ENCODE data around the gene WWC1. TPM values are rescaled to one million over a fixed set of nuclear protein-coding genes. Genes with fewer than 3 reads are reported as not detected.

WWC1 gene
- total RNA-seq, 1 experiment from 2014 or later, result 29.4 TPM

DNA sequence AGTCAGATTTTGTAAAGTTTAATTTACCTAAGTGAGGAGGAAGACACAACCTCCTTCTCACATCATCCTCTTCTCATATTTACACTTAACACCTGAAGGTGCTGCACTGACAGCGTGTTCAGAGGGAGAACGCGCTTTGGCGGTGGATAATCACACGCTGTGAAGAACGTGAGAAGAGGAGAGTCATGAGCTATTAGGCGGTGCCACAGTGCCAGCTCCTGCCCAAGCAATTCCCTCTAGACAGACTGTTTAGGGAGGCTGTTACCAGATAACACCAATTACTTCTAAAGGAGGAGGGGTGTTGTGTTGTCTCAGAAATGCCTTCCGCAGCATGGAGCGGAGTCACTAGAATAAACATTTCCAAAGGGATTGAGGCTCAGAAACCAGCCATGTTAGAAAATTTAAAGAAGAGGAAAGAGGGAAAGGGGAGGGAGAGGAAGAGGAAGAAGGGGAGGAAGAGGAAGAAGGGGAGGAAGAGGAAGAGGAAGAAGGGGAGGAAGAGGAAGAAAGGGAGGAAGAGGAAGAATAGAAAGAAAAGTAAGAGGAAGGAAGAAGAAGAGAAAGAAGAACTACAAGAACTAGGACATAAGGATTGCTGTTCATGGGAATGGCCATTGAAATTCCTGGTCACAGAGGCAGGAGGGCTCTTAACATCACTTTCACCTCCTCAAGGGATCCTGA lies 37.3 kb upstream of the WWC1 start:
- 0 out of 2 replicates have a peak, but pooled peaks have one; percentile 40 for ATAC-seq
- in situ Hi-C loops (cut with HindIII; ENCODE audit: low pct_unique_long_range_greater_than_20kb, low sequenced_read_pairs) (no loop called here), intact Hi-C loops (cut with micrococcal nuclease; ENCODE audit: unreplicated experiment) (no loop called here)
- TF ChIP-seq SIN3A (IDR thresholded peaks at IDR 0.05; ENCODE audit: borderline replicate concordance, insufficient read depth, low read depth, low read length), result no peak
- TF ChIP-seq, protein P1, sequence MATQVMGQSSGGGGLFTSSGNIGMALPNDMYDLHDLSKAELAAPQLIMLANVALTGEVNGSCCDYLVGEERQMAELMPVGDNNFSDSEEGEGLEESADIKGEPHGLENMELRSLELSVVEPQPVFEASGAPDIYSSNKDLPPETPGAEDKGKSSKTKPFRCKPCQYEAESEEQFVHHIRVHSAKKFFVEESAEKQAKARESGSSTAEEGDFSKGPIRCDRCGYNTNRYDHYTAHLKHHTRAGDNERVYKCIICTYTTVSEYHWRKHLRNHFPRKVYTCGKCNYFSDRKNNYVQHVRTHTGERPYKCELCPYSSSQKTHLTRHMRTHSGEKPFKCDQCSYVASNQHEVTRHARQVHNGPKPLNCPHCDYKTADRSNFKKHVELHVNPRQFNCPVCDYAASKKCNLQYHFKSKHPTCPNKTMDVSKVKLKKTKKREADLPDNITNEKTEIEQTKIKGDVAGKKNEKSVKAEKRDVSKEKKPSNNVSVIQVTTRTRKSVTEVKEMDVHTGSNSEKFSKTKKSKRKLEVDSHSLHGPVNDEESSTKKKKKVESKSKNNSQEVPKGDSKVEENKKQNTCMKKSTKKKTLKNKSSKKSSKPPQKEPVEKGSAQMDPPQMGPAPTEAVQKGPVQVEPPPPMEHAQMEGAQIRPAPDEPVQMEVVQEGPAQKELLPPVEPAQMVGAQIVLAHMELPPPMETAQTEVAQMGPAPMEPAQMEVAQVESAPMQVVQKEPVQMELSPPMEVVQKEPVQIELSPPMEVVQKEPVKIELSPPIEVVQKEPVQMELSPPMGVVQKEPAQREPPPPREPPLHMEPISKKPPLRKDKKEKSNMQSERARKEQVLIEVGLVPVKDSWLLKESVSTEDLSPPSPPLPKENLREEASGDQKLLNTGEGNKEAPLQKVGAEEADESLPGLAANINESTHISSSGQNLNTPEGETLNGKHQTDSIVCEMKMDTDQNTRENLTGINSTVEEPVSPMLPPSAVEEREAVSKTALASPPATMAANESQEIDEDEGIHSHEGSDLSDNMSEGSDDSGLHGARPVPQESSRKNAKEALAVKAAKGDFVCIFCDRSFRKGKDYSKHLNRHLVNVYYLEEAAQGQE (IDR thresholded peaks at IDR 0.05; ENCODE audit: insufficient read depth in 1 of 2, low read depth in 2 of 2, low read length in 1 of 2), result no peak
- no peak for TF ChIP-seq POLR2AphosphoS5 (IDR thresholded peaks at IDR 0.05; ENCODE audit: low read depth, low read length)
- TF ChIP-seq TCF7L2 (IDR thresholded peaks at IDR 0.05; ENCODE audit: low read depth, low read length), result no peak
- TF ChIP-seq, protein P2, sequence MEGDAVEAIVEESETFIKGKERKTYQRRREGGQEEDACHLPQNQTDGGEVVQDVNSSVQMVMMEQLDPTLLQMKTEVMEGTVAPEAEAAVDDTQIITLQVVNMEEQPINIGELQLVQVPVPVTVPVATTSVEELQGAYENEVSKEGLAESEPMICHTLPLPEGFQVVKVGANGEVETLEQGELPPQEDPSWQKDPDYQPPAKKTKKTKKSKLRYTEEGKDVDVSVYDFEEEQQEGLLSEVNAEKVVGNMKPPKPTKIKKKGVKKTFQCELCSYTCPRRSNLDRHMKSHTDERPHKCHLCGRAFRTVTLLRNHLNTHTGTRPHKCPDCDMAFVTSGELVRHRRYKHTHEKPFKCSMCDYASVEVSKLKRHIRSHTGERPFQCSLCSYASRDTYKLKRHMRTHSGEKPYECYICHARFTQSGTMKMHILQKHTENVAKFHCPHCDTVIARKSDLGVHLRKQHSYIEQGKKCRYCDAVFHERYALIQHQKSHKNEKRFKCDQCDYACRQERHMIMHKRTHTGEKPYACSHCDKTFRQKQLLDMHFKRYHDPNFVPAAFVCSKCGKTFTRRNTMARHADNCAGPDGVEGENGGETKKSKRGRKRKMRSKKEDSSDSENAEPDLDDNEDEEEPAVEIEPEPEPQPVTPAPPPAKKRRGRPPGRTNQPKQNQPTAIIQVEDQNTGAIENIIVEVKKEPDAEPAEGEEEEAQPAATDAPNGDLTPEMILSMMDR (IDR thresholded peaks at IDR 0.05), result no peak
- Histone ChIP-seq H3K27ac (ENCODE audit: low read length) (no peak overlapping the region), H3K27me3 (ENCODE audit: control insufficient read depth, insufficient read depth, low read length) (no peaks in the 10 kb centered on the region), H3K4me1 (ENCODE audit: control insufficient read depth, insufficient read depth, low read length) (no peaks in the 10 kb centered on the region), H3K4me3 (ENCODE audit: low read depth in 2 of 2, low read length in 2 of 2) (no peak overlapping the region), H3K36me3 (ENCODE audit: control insufficient read depth, insufficient read depth, low read length) (no peaks in the 10 kb centered on the region), H3K9me3 (ENCODE audit: control insufficient read depth, insufficient read depth, low read depth, low read length) (no peaks in the 10 kb centered on the region)
- no TSS peak for BruUV-seq (replicated peaks)
- POLR2A ChIA-PET, result no interaction called here
- no peak for DNase-seq (ENCODE audit: low read depth, low spot score)
- CTCF ChIA-PET, result interaction anchor here (0.6 kb wide), 1 partner anchor 69 kb away, joined by 3 read pairs; no protein-coding TSS in a partner anchor

DNA sequence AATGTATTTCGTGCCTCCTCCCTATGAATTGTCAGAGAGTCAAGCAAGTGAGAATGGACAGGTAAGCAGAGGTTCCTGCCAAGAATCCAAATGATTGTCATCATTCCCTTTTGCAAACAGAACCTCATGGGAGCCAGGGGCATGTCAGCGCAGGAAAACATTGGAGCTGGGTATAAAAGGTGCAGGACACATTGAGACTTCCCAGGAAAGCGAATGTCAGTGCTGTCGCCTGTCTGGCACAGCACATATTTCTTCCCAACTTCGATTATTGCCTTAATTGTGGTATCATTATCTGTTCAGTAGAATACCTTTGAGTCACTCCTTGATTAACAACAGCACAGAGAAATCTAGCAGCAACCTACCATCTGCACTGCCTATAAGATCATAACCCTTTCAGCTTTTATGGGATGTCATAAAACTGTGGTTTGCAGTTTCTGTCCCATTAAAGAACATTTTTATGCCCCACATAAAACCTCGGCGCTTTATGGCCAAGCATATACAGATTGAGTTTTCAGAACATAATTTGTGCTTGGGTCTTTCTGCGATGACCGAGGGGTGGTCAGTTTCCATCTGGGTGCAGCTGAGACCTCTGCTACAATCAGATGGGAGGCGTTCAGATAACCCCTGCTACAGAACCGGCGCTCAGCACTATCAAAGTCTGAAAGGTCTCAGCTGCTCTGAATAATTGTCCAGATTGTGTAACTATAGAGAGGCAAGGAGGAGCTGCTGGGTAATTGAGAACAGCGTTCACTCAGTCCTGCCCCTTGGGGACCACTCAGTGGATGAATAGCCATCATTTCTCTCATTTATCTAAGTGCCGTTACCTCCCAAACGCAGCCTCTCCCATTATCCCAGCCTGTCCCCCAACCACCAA lies 30.9 kb upstream of the WWC1 start:
- CTCF ChIA-PET, result no interaction called here
- intact Hi-C loops (cut with micrococcal nuclease; ENCODE audit: unreplicated experiment) (no loop called here), in situ Hi-C loops (cut with HindIII; ENCODE audit: low pct_unique_long_range_greater_than_20kb, low sequenced_read_pairs) (no loop called here)
- no peak overlapping the region for H3K4me3 ChIP-seq (ENCODE audit: low read depth in 2 of 2, low read length in 2 of 2)
- DNase-seq (ENCODE audit: low read depth, low spot score) (no peak), ATAC-seq (no peak)
- H3K27ac ChIP-seq (ENCODE audit: low read length), result no peak overlapping the region
- no peak for TF ChIP-seq TCF7L2 (IDR thresholded peaks at IDR 0.05; ENCODE audit: low read depth, low read length)
- no TSS peak for BruUV-seq (replicated peaks)
- no peaks in the 10 kb centered on the region for H3K9me3 ChIP-seq (ENCODE audit: control insufficient read depth, insufficient read depth, low read depth, low read length)
- no peaks in the 10 kb centered on the region for H3K27me3 ChIP-seq (ENCODE audit: control insufficient read depth, insufficient read depth, low read length)
- no peaks in the 10 kb centered on the region for H3K36me3 ChIP-seq (ENCODE audit: control insufficient read depth, insufficient read depth, low read length)
- no peaks in the 10 kb centered on the region for H3K4me1 ChIP-seq (ENCODE audit: control insufficient read depth, insufficient read depth, low read length)
- POLR2A ChIA-PET, result no interaction called here

DNA sequence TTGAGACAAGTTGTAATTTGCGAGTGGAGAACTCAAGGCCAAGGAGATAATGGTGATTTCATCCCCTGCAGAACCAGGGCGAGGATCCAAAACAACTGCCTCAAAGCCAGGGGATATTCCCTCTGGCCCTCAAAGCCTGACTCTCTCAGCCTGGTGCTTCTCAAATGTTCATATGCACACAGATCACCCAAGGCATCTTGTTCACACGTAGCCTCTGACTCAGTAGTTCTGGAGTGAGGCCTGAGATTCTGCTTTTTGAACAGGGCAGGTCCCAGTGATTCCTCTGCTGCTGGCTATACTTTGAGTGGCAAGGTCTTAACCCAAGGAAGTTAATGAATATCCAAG lies 30.2 kb upstream of the WWC1 start:
- ChIA-PET CTCF (no interaction called here), POLR2A (no interaction called here)
- ATAC-seq (no peak), DNase-seq (ENCODE audit: low read depth, low spot score) (no peak)
- Histone ChIP-seq H3K4me1 (ENCODE audit: control insufficient read depth, insufficient read depth, low read length) (no peaks in the 10 kb centered on the region), H3K27me3 (ENCODE audit: control insufficient read depth, insufficient read depth, low read length) (no peaks in the 10 kb centered on the region), H3K9me3 (ENCODE audit: control insufficient read depth, insufficient read depth, low read depth, low read length) (no peaks in the 10 kb centered on the region), H3K27ac (ENCODE audit: low read length) (no peak overlapping the region), H3K4me3 (ENCODE audit: low read depth in 2 of 2, low read length in 2 of 2) (no peak overlapping the region), H3K36me3 (ENCODE audit: control insufficient read depth, insufficient read depth, low read length) (no peaks in the 10 kb centered on the region)
- in situ Hi-C loops (cut with HindIII; ENCODE audit: low pct_unique_long_range_greater_than_20kb, low sequenced_read_pairs) (no loop called here), intact Hi-C loops (cut with micrococcal nuclease; ENCODE audit: unreplicated experiment) (no loop called here)
- no TSS peak for BruUV-seq (replicated peaks)
- no peak for TF ChIP-seq POLR2AphosphoS5 (IDR thresholded peaks at IDR 0.05; ENCODE audit: low read depth, low read length)
- TF ChIP-seq, protein P1 (IDR thresholded peaks at IDR 0.05; ENCODE audit: insufficient read depth in 1 of 2, low read depth in 2 of 2, low read length in 1 of 2), result no peak
- no peak for TF ChIP-seq TCF7L2 (IDR thresholded peaks at IDR 0.05; ENCODE audit: low read depth, low read length)
- TF ChIP-seq, protein P2 (IDR thresholded peaks at IDR 0.05), result no peak
- TF ChIP-seq SIN3A (IDR thresholded peaks at IDR 0.05; ENCODE audit: borderline replicate concordance, insufficient read depth, low read depth, low read length), result no peak

Measured in Panc1 (cell line).